SK-MEL-5 (cell line): ENCODE results near the gene CAMTA1. TPM values are rescaled to one million over a fixed set of nuclear protein-coding genes. Genes with fewer than 3 reads are reported as not detected.
A peak's percentile ranks its signal among the peaks of the same experiment; 100 is the strongest.

Source experiments
- DNase-seq: peaks from one replicate; pipeline ENCODE4 v3.0.0-alpha.2; 2016; ENCODE audit warnings: low read depth, low spot score
- in situ Hi-C: cut with HindIII; loops from 2 replicates; pipeline ENCODE4 v1.10.0; 2016; ENCODE audit warnings: low sequenced_read_pairs, high pct_unique_total_duplicates, low pct_unique_long_range_greater_than_20kb
- total RNA-seq: library from RNA; depleted of rRNA; stranded (reverse); fragments of >200 nt; shearing (Covaris generic); gene quantifications from 2 replicates; pipeline ENCODE4 v1.2.3, GENCODE V29; 2014

Gene CAMTA1
- total RNA-seq, 1 experiment from 2014 or later: 47.4 TPM

DNA sequence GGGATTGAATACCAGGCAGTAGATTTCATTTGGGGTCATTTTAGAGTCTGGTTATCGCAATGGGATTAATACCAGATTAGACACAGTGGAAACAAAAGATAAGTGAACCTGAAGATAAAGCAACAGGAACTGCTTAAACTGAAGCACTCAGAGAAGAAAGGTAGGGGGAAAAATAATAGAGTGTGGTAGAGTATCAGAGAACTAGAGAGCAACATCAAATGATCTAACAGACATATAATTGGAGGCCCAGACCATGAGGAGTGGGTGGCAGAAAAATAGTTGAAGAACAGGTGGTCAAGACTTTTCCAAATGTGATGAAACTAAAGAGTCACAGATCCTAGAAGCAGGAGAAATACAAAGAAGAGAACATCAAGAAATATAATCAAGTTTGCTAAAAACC, 484.3 kb downstream of the CAMTA1 start:
- DNase-seq: no peak
- in situ Hi-C loops: no loop called here

DNA sequence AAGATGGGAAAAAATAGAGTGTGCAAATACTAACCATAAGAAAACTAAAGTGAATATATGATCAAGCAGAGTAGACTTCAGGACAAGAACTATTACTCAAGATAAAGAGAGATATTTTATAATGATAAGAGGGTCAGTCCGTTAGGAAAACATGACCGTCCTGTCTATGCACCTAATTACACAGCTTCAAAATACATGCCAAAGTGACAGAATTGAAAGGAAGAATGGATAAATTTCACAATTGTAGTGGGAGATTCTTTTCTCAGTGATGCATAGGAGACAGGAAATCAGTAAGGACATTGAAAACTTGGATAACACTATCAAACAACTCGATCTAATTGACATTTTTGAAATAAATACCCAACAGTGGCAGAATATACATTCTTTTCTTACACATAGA, 489.0 kb downstream of the CAMTA1 start:
- in situ Hi-C loops: no loop called here
- DNase-seq: no peak

- in situ Hi-C loops: no loop called here
- DNase-seq: no peak
Observed at GRCh38 chr1:7278045-7278444, 492.8 kb downstream of the CAMTA1 start.

- DNase-seq: no peak
- in situ Hi-C loops: no loop called here
Observed at GRCh38 chr1:7278827-7279765, 493.8 kb downstream of the CAMTA1 start.

DNA sequence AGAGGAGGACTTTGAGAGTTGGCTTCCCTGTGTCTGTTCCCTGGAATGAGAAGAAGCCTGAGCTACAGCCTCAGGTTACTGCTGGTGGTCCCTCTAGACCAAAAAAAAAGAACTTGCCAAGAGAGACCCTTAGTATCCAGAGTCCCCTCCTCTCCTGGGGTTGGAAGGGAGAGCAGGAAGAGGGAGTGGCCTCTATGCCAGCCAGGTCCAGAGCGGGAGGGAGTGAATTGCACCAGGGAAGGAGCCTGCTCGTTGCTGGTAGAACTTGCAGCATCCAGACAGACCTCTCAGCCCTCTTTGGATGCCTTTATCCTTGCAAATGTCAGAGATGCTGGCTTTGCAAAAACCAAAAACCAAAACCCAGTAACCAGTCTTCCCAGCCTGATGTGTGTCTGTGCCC, 494.5 kb downstream of the CAMTA1 start:
- no peak for DNase-seq
- in situ Hi-C loops: no loop called here

DNA sequence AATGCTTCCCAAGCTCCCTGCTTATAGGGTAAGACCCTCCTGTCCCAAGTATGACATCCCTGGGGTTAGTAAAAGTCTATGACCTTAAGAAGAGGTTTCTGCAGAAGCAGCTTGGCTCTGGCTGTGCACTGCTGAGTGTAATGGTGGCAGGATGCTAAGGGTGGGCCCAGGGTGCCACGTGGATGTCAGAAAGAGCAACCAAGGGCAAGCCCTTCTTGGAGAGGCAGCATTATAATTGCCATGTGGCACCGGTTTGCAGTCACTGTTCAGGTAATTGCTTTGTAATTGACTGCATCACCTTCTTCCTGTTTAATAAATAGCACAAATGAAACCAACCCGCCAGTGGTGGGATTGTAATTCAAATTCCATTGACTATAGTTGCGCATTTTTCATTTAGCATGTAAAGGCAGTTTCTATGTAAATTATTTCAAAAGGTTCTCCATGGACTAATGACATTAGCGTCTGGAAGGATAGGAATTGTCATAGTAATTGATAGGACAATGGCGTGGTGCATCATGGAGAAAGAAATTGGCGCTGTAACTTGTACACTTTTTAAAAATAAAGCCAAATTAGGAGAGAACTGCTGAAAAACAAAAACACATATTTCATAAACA, 495.2 kb downstream of the CAMTA1 start:
- no peak for DNase-seq
- in situ Hi-C loops: no loop called here

DNA sequence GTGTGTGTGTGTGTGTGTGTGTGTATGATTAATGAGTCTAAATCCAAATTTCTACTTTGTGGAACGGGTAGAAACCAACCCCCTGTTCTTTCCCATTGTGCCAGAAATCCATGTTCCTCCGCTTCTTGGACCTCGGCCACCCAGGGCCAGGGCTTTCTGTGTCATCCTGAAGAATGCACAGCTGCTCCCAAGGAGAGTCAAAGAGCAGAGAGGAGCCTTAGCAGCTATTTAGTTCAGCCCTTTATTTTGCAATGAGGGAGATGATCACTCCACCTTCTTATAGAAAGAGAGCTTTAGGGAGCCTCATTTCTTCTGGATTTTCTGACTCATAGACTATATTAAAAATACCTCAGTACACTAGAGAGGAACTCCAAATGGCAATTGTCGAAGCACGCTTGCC, 496.6 kb downstream of the CAMTA1 start:
- no peak for DNase-seq
- in situ Hi-C loops: no loop called here

GRCh38 chr1:7284839-7285435, 499.7 kb downstream of the CAMTA1 start:
- in situ Hi-C loops: no loop called here
- no peak for DNase-seq

- in situ Hi-C loops: no loop called here
- no peak for DNase-seq
Observed at GRCh38 chr1:7285856-7286454, 500.7 kb downstream of the CAMTA1 start.

GRCh38 chr1:7287013-7287412, 501.8 kb downstream of the CAMTA1 start:
- in situ Hi-C loops: no loop called here
- peak; percentile 3 for DNase-seq

GRCh38 chr1:7288992-7289391, 503.7 kb downstream of the CAMTA1 start:
- in situ Hi-C loops: no loop called here
- DNase-seq: no peak

- no peak for DNase-seq
- in situ Hi-C loops: no loop called here
Observed at GRCh38 chr1:7289694-7290093, 504.4 kb downstream of the CAMTA1 start.

- in situ Hi-C loops: no loop called here
- no peak for DNase-seq
Observed at GRCh38 chr1:7290971-7291970, 506.0 kb downstream of the CAMTA1 start.

GRCh38 chr1:7292036-7292681, 506.9 kb downstream of the CAMTA1 start:
- DNase-seq: no peak
- in situ Hi-C loops: no loop called here

DNA sequence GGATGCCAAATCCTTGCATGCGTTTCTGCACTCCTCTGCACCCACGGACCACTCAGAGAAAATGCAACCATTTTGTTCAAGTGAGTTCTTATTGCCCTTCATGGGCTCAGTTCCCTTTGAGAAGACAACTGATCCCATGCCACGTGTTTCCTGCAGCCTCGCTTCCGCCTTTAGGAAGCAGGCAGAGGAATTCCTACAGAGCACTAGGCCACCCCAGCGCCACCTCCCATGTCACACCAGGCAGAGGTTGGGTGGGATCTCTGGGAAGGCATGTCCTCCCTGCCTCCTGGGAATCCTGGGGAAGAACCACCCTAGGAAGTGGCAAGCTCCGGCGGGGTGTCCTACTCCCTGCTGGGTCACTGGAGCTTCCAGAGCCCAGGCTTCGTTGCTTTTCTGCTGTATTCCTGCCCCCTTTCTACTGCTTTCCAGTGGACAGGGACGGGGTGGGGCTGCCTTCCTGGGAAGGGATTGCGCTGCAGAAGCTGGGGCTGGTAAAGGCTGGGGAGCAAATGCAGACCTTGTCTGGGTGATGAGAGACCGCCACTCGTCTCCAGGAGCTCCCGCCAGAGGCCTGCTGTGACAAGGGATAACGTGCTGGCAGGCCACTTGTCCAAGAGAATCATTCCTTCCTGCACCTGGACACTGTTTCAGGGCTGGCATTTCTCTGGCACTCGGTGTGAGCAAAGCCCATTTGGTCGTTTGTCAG, 507.6 kb downstream of the CAMTA1 start:
- DNase-seq: no peak
- in situ Hi-C loops: no loop called here
